Stimulated activated CD8-positive, alpha-beta memory T cell treated with anti-CD3 and anti-CD28 coated beads, Interleukin-15, amount 100 ng/mL, for 1 hour (primary cell): ENCODE data around the gene WASHC3.
"Not testable (repeated sequence)": the region's sequence is repeated elsewhere in the genome, so short reads cannot be mapped to it uniquely, and the experiment has no call there.

Source experiments
- DNase-seq: peaks from one replicate; pipeline ENCODE4 v3.0.0-alpha.2; 2020; ENCODE audit warnings: low read depth

The WASHC3 gene

DNA sequence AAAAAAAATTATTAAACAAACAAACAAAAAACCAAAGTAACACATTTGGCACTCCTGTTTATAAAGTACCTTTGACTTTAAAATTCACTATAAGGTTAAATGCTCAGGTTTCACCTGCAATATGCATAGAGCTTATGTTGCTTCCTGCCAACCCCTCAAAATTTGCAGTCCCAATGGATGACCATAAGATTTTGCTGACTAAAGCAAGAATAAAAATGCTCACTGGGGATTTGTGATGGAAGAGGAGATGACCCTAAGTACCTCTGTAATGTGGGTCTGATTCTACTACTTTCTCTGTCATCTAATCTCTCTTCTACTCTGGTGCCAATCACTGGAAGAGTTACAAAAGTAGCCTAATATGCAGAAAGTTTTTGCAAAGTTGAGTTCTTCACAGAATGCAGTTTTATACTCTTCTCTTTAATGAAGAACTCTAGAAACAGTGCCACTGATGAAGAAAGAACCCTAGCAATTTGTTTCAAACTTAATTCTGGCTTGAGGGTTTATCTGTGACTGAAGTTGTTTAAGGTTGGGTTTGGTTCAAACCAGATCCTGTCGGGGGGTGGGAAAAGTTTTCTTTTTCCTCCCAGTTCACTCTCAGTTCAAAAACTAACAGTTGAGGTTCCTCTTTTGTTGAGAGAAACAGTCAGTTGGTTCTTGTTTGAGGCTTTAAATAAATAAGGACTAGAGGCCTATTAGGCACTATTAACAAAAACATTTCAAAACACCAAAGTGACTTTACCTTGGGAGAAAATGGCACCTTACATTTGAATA lies 10.9 kb downstream of the WASHC3 start:
- DNase-seq, result no peak

DNA sequence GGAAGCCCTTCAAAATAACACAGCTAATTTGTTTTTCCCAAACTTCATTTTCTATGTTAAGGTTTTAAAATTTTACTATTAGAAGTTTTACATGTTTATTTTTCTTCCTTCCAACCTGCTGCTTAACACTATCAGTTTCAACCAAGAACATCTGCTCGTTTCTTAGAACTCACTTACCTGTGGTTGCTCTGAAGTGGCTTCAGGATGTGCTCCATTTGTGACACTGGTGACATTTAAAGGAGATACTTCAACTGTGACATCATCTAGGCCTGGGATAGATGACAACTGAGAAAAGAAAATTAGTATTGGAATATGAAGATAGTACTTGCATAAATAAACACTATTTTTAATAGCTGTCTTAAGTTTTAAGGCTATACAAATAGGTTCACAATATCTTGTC lies 17.9 kb downstream of the WASHC3 start:
- no peak for DNase-seq

DNA sequence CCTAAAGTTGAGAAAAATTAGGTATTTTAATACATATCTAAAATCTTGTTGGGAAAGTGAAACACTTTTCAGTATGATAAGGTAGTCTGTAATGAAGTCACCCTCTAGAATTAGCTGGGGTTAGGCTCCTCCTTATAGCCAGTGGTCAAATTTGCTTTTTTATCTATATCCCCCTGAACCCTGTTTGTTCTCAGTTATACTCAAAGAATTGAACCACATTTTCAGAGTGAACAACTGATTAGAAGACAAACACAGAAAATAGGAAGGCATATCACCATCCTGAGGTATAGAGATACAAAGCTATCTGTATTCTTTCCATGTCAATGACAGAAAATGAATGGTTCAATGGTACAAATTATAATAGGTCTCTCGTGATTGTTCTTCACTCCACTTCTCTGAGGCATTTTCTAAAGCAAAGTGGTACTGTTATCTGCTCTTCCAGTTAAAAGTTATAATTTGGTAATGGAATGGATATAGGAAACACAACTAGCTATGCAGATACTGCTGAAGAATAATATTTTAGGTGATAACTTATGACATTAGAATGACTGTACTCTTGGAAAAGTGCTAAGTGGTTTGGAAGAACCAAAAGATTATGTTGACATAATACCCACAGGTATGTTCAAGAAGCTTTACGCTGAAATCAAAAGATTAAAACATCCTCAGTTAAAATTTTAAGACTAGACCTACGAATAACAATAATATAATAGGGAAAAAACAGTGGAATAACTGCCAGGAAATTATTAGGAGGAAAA lies 27.6 kb downstream of the WASHC3 start:
- DNase-seq, result no peak

DNA sequence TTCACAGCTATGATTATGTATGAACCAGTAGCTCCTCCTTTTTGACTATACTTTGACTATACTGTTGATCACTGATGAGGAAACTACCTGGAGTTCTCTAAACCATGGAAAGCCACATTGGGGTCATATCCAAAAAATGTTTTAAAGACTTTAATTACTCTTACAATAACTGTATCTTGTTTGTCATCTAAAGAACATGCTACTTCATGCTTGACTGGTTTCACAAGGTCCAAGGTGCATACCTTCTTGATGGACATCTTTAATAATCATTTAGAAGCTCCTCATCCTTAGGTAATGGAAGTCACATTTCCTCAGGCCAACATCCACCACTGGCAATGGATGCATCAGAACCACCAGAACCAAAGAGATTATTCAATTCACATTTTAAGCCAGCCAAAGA lies 29.9 kb downstream of the WASHC3 start:
- no peak for DNase-seq

DNA sequence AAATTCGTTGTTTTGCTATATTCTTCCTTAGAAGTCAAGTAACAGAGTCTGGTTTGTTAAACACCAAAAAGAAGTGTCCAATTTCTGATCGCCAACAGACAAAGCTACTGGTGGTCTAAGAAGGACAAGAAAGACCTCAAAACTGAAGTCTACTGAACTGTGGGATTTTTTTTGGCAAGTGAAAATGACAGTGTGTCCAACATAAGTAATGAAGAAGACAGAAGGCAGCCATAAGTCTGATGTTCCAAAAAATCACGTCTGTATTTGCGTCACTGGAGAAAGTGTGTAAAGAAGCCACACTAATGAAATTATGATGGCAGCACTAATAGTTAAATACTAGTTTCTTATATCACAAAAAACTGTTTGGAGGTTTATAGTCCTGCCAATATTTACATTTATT lies 32.6 kb downstream of the WASHC3 start:
- no peak for DNase-seq

DNA sequence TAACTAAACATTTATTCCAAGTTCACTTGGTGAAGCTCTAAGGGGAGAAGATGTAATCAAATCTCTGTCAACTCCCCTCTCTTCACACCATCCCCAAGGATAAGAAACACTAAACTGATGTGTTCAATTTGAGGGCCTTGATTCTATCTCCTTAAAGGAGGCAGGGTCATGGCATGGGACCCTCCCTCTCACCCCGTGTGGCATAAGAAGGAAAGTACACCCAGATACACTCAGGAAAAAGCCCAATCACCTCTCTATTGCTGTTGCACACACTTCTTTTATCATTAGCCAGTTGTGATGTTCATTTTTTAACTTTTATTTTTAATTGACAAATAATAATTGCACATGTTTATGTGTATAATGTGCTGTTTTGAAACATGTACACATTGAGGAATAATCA lies 35.1 kb downstream of the WASHC3 start:
- no peak for DNase-seq

DNA sequence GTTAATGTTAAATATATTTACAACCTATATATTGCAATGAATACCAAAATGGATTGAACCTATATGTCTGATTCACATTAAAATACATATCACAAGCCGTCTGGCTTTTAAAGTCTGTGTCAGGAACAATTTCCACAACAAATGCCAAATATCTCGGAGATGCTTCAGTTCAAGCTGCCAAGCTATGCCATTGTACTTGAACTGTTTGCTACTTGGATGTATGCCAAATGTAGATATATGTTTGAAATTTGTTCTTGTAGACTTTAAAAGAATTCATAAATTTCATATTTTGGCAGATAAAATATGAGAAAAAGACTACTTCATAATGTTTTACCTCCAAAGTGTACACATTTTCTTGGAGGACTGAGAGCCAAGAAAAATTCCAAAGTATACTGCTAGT lies 37.0 kb downstream of the WASHC3 start:
- DNase-seq, result no peak

DNA sequence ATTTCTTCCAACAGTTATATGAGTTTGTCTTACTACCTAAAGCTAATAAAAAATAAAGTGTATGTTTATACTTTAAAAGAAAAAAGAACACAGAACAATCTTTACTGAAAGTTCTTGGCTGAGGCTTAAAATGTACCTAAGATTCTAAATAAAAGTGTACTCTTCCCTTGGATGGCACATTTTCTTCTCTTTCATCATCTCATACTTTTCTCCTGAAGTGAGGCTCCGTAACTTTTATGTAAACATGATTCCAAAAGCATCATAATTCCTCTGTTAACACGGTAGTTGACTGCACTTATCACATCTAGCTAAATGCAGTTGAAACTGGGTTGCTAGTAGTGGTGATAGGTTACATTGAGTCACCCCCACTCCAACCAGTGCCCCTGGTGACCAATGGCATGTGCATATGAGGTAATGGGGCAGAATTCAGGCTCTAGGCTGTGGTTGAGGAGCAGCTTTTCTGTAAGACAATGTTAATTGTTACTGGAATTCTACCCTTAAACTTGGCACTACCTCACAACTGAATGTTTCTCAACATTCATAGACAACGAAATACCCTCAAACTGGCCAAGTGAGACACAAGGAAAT lies 38.4 kb downstream of the WASHC3 start:
- DNase-seq, result no peak

DNA sequence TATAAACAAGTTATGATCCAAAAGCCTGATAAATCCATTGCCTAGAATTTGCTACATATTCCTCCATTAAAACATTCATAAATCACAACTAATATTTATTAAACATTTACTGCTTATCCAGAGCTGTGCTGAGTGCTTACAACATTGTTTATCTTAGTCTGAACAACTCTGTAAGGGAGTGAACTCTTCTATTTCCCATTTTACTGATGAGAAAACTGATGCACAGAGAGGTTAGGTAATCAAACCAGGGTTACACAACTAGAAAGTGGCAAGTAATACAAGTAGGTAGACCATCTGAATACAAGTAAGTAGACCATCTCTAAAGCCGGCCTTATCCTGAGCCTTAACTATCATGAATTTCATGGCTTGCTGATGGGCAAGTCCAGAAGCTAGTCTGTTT lies 39.5 kb downstream of the WASHC3 start:
- no peak for DNase-seq

DNA sequence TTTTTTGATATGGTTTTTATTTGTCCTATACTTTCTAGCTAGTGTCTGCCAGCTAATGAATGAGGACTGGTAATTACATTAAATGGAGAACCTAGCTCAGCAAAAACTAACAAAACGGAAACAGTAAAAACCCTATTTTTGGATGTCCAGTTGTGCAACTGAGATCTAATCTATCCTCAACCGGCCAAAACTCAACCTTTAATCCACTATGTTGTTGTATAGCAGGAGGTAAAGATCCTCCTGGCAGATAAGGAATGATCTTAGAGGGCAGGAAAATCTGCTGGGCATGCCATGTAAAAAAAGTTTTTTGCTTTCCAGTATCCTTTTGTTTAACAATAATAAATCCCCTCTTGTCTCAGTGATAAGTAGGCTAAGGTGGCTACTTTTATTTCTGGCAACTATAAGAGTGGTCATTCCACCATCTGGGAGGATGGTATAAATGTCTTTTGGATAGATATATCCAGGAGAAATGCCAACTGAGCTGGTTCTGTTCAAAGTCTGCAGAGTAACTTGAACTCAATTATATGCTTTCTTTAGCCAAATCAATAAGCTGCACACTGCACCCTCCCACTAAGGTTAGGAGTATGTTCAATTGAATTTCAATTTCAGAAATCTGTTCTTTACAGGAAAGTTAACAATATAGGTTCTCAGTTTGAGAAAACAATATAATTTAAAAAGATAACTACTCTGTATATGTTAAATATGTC lies 40.1 kb downstream of the WASHC3 start:
- no peak for DNase-seq

DNA sequence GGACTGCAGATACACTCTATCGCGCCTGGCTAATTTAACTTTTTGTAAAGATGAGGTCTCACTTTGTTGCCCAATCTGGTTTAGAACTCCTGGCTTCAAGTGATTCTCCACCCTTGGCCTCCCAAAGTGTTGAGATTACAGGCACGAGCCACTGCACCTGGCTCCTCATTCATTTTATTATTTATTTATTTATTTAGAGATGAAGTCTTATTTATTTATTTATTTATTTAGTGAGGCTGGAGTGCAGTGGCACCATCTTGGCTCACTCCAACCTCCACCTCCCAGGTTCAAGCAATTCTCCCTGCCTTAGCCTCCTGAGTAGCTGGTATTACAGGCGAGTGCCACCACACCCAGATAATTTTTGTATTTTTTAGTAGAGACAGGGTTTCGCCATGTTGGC lies 43.2 kb downstream of the WASHC3 start:
- DNase-seq, result not testable (repeated sequence)

DNA sequence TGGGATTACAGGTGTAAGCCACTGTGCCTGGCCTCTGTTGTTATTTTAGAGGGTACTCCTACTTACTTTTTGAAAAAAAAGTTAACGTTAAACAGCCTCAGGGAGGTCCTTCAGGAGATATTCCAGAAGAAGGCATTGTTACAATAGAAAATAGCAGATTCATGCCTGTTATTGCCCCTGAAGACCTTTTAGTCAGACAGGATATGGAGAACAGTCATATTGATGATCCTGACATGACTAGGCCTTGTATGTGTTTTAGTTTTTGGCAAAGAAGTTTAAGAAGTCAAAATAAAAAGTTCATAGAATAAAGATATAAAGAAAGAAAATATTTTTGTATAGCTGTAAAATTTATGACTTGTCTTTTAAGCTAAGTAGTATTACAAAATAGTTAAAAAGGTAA lies 45.3 kb downstream of the WASHC3 start:
- no peak for DNase-seq

DNA sequence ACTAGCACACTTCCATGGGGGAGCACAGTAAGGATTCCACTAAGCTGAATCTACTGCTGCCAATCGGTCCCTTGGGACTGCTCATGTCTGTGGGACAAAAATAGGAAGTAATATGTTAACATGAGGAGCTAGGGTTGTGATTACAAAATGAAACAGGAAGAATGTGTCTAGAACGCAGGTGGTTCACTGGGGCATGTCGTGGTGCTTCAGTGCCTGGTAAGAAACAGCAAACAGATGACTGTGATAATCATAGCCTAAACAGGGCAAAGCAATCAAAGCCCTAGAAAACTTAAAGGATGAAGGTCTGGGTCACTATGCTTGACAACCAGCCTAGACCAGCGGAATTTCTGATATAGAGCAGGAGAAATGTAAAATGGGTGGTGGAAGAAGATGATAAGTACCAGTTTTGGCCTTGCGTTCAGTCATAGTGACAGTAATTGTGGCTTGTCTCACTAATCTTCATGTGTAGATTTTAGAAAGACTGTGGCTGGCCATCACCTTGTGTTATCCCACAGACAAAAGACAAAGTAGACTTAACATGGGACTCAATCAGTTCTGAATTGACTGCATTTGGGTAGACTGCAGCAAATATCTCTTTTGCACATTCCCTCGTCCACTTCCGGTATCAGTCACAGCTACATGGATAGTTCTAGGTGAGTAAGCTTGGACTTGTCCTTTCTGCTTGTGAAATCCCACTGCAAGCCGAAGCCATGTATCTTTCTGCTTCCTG lies 51.4 kb downstream of the WASHC3 start:
- DNase-seq, result no peak

DNA sequence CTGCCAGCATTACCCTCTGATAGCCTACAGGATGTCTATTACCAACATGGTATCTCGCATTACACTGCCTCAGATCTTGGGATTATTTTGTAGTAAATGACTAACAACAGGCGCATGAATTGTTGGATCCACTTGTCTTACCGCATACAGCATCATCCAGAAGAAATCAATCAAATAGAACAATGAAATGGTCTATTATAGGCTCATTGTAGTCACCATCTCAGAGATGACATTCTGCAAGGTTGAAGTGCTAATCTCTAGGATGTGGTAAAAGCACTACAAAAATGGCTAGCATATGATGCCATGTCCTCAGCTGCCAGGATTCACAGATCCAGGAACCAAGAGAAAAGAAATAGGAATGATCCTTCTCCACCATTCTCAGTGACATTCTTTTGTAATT lies 52.0 kb downstream of the WASHC3 start:
- no peak for DNase-seq

DNA sequence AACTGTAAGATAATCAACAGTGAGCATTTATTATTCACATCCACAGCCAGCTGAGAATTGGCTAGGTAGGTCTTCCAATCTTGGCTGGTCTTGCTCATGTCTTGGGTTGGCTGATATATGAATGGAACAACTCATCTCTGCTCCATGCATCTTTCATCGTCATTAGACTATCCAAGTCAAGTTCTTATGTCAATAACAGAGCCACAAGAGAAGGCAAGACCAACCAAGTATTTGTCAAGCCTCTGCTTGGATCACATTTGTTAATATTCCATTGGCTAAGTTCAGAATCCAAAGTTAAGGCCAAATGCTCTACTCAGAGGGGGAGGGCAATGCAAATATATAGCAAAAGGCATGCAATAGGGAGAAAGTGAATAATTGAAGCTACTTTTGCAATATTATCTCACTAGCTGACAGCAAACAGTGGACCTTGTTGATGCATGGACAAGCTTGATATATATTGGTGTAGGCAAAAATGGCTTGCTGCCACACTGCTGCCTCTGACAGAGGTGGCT lies 53.1 kb downstream of the WASHC3 start:
- DNase-seq, result no peak

DNA sequence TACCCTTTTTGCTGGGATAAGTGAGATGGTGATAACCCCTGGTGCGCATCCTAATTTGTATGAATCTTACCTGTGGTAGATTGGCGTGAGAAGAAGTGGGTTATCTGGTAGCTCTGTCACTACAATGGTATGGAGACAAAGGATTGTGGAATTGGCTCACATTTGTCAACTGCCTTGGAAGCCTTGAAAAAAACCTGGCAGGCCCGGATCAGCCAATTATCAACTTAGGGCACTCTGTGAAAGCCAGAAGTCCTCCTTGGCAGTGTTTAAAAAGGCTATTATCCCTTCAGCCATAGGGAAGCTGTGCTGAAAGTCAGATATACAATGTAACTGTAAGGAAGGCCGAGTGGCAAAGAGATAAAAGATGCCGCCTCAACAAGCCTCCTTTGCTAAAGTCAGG lies 56.5 kb downstream of the WASHC3 start:
- no peak for DNase-seq

DNA sequence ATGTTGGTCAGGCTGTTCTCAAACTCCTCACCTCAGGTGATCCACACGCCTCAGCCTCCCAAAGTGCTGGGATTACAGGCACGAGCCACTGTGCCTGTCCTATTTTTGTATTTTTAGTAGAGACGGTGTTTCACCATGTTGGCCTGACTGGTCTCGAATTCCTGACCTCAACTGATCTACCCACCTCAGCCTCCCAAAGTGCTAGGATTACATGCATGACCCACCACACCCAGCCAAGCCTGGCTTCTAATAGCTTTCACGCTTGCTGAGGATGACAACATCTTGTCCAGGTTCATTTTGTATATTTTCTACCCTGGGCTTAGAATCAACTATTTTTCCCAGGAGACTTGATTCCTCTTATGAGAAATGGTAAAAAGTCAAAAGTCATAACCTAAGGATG lies 64.7 kb downstream of the WASHC3 start:
- DNase-seq, result no peak

DNA sequence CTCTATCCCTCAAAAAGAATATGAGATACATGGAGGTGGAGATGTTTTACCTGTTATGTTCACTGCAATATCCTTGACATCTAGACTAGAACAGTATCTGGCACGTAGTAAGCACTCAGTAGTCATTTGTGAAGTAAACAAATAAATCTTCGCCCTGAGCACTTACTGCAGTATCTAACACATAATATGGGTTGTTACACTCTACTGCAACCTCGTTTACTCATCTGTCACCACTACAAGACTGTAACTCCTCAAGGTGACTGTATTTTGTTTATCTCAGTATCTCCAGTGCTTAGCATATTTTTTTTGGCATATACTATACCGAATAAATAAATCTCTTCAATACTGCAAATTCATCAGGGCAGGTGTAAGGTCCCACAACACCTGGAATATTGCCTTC lies 66.1 kb downstream of the WASHC3 start:
- no peak for DNase-seq

DNA sequence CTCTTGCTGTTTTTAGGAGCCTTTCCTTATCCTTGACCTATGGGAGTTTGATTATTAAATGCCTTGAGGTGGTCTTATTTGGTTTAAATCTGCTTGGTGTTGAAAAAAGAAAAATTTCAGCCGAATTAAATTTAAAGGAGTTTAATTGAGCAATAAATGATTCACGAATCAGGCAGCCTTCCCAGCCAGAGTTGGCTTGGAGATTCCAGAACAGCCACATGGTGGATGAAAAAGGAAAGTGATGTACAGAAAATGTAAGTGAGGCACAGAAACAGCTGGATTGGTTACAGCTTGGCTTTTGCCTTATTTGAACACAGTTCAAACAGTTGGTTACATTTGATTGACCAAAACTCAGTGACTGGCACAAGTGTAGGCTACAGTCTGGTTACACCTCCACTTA lies 69.7 kb downstream of the WASHC3 start:
- DNase-seq, result no peak

DNA sequence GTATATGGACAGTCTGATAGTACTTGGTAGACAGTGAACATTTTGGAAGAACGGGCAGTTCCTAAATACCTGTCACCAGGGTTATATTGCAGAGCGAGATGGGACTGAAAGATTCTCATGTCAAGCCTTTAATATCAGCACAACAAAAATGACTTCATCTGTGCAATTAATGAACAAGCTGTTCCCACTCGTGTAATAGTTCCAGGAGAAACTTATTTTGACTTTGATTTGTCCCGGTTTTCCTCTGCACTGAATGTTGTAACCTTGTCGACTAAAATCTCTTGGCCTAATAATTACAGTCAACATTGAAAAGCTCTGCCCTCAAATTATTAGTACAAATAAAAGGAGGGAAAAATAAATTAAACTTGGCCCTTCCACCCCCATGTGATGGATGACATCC lies 79.5 kb downstream of the WASHC3 start:
- DNase-seq, result no peak

DNA sequence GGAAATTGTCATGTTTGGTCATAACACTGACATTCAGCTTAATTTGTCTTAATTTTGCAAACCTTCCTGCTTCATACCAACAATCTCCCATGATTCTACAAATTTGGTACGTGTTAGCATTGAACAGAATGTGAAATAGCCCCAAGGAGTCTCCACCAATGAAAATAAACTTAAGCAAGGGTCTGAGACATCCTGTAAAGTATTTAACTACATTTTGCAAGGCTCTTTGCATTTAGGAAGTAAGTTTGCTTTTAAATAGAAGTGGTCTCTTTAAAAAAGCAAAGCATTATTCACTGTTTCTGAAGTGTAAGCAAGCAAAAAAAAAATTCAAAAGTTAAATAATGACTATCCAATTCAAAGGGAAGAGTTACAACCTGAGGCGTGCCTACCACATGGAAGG lies 79.9 kb downstream of the WASHC3 start:
- DNase-seq, result no peak

DNA sequence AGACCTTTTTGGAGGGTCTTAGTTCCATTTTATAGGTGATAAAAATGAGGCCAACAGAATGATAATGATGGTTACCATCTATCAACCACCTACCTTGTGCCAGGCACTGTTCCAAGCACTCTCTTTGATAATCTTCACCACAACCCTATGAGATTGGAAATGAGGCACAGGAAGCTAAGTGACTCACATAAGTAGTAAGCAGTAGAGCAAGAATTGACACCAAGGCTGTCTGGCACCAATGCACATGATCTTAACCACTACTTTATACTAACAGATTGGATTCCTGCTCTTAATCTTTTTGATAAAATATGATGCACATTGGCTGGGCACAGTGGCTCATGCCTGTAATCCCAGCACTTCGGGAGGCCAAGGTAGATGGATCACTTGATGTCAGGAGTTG lies 93.0 kb downstream of the WASHC3 start:
- no peak for DNase-seq
